DMS114 treated with DMSO at 0.1 percent for 48 hours (cell line): ENCODE measurements around the gene ZFP64.
"Not testable (repeated sequence)": the region's sequence is repeated elsewhere in the genome, so short reads cannot be mapped to it uniquely, and the experiment has no call there.

Experiments used
- DNase-seq: peaks from one replicate; lab custom pipeline; 2025; ENCODE audit not compliant: unreplicated experiment; lab: John Stamatoyannopoulos, UW

Gene ZFP64

DNA sequence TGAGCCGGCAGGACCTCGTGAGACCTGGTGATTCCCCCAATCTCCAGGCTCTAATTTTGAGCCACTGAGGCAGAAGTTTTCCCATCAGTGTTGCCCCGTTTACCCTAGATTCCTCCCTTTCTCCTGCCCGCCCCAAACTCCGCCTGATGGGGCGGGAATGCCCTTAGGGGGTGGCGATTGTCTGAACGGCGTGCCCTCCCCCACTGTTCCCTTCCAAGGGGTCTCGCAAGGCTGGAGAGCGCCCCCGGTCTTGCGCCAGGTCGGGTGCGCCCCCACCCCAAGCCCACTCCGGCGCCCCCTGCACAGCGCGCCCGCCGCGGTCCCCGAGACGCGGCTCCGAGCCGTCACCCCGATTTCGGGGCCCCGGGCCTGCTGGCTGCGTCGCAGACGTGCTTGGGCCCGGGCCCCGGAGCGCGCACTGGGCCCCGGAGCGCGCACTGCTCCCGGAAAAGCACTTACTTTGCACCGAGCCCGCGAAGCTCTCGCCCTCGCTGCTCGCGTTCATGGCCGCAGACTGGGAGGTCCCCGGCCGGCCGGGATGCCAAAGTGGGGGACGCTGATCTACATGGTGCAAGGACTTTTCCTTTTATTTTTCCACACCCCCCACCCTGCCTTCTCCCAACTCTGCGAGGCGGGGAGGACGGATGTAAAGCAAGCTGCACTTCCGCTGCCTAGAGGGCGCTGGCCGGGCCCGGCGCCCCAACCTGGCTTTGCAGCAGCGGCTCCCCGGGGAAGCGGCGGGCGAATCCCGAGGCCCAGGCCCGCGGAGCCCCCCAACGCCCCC, at the start of gene ZFP64:
Gene ZFP64, minus strand, starts transcription at position 648 of the 784 bp plus-strand sequence. Its CDS starts 143 bp downstream, at position 505.
- peak; percentile 77 for DNase-seq

DNA sequence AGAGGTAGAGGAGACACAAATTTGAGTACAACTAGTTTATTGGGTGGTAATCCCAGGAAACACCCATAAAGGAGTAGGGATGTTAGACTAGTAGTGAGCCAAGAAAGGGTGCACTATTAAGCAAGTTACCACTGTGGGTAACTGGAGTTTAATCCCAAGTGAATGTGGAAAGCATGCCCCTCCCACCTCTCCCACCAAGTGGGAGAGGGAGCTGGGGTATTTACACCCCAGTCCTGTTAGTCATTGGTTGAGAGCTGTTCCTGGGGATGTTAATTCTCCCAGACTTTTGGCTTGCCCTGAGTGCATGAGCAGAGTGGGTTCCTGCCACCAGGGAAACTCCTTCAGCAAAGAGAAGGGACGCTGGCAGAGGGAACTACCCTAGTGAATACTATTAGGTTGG, 49.2 kb upstream of the ZFP64 start:
- DNase-seq: no peak

DNA sequence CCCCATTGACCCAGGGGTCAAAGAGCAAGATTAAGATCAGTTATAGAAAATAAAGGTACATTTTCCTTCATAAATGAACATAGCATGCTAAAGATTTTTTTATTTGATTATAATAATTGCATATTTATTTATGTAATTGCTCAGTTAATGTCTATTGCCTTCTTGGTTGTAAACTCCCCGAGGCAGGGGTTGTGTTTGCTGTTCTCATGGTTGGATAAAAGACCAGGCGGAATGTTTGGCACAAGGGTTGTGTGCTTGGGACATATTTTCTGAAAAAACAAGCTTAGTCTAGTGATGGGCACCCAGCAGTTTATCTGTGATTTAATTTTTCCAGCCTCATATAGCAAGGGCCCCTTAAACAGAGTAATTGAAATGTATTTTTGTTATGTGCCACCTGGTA, 47.5 kb upstream of the ZFP64 start:
- DNase-seq: no peak

DNA sequence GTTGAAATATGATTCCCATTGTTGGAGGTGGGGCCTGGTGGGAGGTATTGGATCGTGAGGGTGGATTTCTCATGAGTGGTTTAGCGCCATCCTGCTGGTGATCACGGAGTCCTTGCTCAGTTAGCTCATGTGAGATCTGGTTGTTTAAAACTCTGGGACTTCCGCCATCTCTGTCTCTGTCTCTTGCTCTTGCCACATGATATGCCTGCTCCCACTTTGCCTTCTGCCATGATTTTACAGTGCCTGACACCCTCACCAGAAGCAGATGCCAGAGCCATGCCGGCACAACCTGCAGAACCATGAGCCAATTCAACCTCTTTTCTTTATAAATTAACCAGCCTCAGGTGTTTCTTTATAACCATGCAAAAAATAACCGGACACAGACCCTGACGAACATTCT, 44.7 kb upstream of the ZFP64 start:
- DNase-seq: no peak

DNA sequence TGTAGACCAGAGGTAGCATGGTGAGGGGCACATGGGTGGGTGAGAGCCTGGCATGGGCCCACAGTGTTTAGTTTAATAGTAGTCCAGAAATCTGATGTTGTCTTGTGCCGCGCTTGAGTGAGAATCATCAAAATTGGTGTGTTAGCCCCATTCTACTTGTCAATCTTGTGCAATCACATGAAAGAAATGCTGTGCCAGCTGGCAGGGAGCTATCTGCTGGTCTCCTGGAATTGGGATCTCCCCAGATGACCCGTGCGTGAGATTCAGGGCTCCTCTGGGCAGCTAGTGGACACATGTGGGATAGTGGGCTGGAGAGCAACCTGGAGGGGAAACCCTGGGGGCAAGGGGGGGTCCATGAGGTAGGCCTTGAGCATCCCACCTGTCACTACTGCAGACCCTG, 43.5 kb upstream of the ZFP64 start:
- DNase-seq: no peak

DNA sequence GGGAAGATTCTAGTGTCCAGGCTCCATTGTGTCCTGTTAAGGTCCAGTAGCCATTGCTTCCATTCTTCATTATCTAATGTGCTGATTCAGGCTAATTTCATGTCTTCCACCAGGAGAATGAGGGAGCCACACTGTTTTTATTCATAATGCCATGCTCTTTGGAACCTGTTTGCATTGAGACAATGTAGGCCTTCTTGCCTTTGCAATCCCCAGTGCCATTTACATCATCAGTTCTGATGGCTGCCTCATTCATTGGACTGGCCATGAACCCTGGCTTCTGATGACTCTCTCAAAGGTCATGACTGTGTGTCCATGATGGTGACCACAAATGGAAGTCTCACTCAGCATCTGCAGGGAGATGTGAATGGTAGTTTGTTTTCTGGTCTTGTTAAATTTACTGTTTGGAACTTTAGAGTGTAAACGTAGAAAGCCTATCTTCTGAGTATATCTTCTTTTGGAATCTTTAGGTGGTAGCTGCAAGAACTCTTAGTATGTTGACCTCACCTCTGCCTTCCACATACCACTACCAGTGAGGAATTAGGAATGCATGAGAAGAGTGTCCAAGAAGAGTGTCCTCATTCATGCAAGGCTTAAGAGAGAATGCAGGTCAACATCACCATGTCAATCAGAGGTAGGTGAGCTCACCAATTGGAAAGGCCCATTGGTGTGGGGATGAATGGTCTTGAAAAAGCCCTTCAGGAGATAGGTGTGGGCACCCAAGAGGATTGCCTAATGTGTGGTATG, 42.9 kb upstream of the ZFP64 start:
- no peak for DNase-seq

DNA sequence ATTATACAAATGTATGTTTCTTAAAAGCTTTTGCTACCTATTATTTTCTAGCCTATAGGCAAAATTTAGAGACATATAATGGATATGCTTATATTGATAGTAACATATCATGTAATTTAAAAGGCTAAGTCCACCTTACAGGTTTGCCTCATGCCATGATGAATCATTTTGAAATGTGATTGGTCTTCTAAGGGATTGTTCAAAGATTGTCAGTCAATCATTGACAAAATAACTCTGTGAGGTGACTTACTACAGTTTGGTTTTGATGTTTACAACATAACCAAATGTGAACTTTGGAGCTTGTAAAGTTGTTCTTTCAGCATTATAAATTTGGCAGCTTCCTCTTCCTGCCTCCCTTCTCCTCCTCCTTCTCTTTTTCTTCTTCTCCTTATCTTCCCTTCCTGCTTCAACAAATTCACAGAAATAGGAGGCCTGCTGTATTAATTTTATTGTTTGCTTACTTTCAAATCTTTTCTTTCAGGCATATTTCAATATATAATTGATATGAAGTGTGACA, 39.7 kb upstream of the ZFP64 start:
- DNase-seq: no peak

DNA sequence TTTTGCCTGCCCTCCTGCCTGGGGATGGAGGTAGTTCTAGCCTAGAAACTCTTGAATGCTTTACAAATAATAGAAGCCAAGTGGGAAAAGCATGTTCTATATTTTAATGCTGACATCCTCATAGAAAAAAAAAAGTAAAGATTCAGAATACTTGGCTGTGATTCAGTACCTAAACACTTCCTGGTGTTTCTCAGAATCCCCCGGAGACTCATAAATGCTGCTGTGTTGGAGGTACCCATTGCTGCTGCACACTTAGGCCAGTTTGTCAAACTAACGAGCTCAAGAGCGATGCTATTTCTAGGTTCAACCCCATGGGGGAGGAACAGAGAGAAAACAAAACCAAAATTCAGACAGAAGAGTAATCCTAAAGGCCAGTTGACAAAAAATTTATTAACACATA, 38.8 kb upstream of the ZFP64 start:
- no peak for DNase-seq

DNA sequence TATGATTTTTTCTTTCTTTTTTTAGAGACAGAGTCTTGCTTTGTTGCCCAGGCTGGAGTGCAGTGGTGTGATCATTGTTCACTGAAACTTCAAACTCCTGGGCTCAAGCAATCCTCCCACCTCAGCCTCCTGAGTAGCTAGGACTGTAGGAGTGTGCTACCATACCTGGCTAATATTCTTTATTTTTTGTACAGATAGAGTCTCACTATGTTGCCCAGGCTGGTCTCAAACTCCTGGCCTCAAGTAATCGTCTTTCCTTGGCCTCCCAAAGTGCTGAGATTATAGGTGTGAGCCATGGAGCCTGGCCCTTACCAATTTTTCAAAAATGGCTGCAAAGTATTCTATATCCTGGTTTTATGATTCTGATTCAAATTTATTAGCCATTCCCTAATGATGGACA, 37.8 kb upstream of the ZFP64 start:
- DNase-seq: not testable (repeated sequence)

DNA sequence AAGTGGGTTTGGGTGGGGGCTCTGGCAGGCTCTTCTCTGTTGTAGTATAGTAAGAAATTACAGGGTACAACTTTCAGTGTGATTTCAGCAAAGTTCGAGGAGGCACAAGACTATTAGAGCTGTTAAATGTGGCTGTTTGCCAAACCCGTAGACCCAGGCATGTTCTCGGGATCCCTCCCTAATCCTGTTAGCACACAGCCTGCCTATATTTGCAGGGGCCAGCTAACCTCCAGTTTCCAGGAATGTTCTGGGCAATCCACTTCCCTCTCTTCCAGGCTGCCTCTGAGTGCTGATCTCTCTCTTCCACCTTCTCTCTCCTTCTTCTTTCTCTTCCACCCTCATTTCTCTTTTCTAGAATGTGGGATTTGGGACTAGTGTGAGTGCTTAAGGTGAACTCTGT, 34.8 kb upstream of the ZFP64 start:
- no peak for DNase-seq

DNA sequence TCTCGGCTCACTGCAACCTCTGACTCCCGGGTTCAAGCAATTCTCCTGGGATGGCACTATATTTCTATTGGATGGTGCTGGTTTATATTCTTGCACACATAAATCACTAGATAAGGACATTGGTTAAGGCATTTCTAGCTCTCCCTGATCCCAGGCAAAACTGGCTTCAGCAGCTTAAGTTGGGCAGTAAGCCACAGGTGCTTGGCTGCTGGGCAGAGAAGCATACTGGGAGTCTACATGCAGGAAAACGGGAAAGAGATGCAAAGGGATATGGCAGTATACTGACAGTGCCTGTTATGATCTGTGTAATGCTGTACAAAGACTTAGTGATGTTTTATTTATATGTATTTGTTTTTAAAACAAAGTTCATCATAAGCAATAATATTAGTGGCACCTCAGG, 33.3 kb upstream of the ZFP64 start:
- DNase-seq: no peak

DNA sequence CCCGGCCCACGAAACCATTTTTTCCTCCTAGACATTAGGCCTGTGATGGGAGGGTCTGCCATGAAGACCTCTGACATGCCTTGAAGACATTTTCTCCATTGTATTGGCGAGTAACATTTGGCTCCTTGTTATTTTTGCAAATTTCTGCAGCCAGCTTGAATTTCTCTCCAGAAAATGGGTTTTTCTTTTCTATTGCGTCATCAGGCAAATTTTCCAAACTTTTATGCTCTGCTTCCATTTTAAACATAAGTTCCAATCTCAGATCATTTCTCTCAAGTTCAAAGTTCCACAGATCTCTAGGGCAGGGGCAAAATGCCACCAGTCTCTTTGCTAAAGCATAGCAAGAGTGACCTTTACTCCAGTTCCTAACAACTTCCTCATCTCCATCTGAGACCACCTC, 29.8 kb upstream of the ZFP64 start:
- not testable (repeated sequence) for DNase-seq

DNA sequence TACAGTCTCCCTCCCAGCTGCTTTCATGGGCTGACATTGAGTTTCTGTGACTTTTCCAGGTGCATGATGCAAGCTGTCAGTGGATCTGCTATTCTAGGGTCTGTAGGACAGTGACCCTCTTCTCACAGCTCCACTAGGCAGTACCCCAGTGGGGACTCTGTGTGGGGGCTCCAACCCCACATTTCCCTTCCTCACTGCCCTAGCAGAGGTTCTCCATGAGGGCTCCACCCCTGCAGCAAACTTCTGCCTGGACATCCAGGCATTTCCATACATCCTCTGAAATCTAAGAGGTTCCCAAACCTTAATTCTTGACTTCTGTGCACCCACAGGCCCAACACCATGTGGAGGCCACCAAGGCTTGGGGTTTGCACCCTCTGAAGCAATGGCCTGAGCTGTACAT, 29.3 kb upstream of the ZFP64 start:
- DNase-seq: not testable (repeated sequence)

DNA sequence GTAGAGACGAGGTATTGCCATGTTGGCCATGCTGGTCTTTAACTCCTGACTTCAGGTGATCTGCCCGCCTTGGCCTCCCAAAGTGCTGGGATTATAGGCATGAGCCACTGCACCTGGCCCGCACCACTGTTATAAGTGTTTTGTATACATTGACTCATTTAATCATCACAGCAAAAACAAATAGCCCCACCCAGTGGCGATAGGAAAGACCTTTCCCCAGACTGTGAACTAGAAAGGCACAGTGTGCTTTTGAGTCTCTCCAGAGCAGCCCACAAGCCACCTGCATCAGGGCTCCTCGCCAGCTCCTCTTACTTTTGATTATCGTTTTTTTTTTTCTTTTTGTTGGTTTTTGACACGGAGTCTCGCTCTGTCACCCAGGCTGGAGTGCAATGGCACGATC, 27.9 kb upstream of the ZFP64 start:
- no peak for DNase-seq

DNA sequence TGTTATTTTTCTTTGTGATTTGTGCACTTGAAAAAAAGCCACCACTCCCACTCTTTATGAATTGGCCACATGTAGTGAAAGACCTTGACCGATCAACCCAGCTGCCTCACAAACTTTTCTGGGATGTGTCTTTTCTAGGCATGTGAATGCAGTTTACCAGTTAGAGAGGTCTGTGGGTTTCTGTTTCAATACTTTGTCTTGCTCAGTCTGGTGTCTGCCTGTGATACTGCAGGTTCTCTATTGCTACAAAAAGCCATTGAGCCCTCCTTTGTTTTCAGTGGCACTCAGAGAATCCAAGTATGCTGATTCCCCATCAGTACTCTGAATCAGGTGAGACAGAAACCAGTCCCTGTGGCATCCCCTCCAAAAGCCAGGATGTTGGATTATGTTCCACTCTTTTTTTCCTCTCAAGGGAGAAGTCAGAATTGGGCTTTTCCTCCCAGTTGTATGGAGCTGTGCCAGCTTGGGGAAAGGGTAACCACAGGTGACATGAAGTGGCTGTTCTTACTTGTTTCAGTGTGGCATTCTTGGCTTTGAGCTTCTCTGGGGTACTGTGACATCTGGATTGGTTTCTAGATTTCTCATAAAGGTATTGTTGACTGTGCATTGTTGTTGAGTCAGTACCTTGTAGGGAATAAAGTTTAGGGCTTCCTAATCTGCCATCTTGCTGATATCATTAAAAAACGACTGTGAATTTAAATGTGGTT, 26.3 kb upstream of the ZFP64 start:
- DNase-seq: no peak

DNA sequence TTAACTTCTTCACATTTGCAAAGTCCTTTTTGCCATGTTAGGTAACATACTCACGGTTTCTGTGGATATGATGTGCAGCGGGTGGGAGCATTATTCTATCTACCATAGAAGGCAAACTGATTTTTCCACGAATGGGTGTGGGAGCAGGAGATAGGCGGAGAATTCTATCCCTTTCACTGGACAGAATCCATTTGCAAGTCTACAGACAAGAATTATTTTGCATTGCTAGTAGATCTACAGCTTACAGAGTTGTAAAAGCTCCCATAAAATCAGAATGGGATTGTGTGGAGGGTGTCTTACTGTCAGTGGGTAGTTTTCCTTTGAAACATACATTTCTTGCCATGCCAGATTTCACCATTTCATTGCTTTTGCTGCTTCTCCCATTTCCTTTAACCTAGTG, 22.4 kb upstream of the ZFP64 start:
- no peak for DNase-seq

DNA sequence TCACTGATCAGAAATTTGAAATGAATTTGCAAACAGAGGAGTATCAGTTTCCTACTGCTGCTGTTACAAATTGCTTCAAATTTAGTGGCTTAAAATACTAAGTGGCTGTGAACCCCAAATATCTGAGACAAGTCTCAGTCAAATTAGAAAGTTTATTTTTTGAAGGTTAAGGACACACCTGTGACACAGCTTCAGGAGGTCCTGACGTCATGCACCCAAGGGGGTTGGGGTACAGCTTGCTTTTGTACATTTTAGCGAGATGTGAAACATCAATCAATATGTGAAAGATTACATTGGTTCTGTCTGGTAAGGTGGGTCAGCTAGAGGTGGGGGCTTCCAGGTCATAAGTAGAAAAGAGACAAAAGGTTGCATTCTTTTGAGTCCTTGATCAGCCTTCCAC, 21.4 kb upstream of the ZFP64 start:
- no peak for DNase-seq

DNA sequence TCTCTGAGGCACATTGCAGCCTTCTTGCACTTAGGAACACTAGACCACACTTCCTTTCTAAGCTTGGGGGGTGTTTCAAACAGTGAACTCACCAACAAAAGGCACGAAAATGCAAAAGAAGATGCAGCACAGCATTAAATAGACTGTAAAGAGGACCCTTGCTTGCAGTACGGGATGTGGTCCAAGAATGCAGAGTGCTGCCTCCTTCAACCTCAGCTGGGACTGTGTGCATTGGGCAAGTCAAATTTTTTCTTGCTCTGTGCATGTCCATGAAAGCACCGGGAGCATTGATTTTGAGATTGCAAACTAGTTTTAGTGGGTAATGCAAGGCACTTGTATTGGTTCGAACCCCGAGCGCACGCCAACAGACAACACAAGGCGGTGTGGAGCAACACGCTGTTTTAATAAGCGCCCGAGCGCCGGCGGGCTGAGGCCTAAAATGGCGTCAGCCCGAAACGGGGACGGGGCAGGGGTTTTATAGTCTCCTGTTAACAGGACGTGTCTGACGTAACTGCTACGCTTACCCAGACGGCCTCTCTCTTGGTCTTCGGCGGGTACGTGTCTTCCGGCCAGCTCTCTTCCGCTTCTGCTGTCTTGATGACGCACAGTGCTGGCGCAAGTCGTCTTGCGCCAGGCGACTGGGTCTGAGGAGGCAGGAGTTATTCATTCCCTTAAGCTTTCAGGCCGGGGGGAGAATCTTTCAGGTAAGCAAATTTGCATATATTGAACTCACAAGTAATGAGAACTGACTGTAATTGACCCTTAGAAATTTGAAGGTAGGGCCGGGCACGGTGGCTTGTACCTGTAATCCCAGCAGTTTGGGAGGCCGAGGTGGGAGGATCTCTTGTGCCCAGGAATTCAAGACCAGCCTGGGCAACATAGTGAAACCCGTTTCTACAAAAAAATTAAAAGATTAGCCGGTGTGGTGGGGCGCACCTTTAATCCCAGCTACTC, 18.7 kb upstream of the ZFP64 start:
- DNase-seq: no peak

DNA sequence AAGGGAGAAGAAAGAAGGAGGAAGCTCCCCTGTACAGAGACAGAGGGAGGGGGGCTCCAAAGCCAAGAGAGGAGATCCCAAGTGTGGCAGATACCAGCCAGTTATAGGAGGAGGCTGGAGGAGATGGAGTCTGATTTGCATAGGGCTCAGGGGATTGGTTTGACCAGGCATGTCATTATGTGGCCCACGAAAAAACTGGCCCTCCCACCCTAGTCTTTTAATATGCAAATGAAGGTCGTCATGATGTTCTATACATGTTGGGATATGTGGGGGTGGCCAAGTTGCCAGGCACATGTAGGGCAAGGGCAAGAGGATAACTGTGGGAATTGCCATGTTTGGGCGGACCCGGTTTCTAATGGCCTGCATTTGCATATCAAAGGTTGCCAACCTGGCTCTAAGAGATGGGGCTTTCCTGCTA, 17.6 kb upstream of the ZFP64 start:
- no peak for DNase-seq

DNA sequence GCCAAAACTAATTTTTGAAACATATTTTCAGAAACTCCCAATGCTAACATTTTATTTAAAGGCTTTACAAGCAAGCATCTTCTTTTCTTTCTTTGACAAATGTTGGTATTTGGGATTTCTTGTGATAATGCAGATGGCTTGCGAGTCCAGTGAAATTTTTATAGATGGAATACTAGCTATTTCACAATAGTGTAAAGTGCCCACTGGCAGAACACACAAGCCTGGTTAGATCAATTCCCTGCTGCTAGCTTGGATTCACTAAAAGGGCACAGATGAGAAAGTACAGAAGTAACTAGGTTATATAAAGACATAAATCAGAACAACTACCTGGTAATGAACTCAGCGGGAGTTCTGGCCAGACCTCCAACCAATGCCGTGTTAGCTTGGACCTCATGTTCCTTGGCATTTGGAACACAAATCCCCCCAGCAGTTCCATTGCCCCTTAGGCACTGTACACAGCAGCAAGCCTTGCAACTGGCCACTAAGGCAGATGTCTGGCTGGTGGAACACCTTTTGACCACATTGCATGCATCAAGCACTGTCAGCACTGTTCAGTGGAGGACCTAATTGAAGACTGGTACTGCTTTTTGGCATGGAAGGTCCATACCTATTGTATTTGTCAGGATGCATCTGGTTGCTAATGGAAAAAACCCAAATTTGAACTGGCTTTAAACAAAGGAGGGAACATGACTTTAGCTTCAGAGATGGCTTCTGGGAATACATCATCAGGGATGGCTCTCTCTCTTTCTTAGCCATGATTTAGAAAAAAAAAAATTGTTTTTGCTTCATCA, 15.6 kb upstream of the ZFP64 start:
- DNase-seq: no peak
